GM12878 (cell line): Measurements from ENCODE around the gene ABCC1. TPM values are rescaled to one million over a fixed set of nuclear protein-coding genes. Genes with fewer than 3 reads are reported as not detected.

Experiments used
- ATAC-seq: fragments of 200-7000 bp; cut with Tn5 transposase; 3 replicates; pipeline ENCODE4 v1.9.1; 2020; ENCODE audit warnings: mild to moderate bottlenecking, moderate library complexity
- BruUV-seq: library from RNA; stranded (reverse); fragments of 400-500 nt; replicated peaks from 2 replicates; lab custom pipeline; 2021; lab: Mats Ljungman, UMichigan
- CTCF ChIA-PET: fragments of 300-600 bp; sonication (Branson Sonifier 250); formaldehyde crosslinking; extraction: SDS; loops from one replicate; lab custom pipeline; 2021; ENCODE audit warnings: inconsistent platforms; lab: Yijun Ruan, JAX
- POLR2A ChIA-PET: fragments of 350-600 bp; formaldehyde crosslinking; extraction: SDS; loops from one replicate; lab custom pipeline; 2021; ENCODE audit warnings: inconsistent platforms; lab: Charles Lee
- RAD21 ChIA-PET: fragments of 300-600 bp; sonication (Branson Sonifier 250); formaldehyde crosslinking; loops from one replicate; lab custom pipeline; 2023; ENCODE audit warnings: antibody characterized with exemption; ENCODE audit not compliant: unreplicated experiment; lab: Charles Lee
- SMC1A ChIA-PET: fragments of 300-600 bp; sonication (Branson Sonifier 250); formaldehyde crosslinking; loops from one replicate; lab custom pipeline; 2023; ENCODE audit not compliant: unreplicated experiment, uncharacterized antibody; lab: Charles Lee
- DNase-seq: peaks from one replicate; pipeline ENCODE4 v3.0.0-alpha.2; 2011; ENCODE audit warnings: low read depth, low spot score
- FAIRE-seq: peaks from 3 replicates; lab custom pipeline; 2011; peaks lifted over from hg19 to GRCh38; lab: Jason Lieb, UNC
- H2AFZ ChIP-seq: 2 replicates; pipeline ENCODE4 v1.6.0; 2011; ENCODE audit warnings: low read depth, low read length, control low read depth; ENCODE audit not compliant: control insufficient read depth
- H3K27ac ChIP-seq: 2 replicates; pipeline ENCODE4 v1.5.1; 2011; ENCODE audit warnings: control low read depth; ENCODE audit not compliant: control insufficient read depth, insufficient read depth
- H3K27me3 ChIP-seq, 2 experiments: replicated peaks in 1 of 2; 2 replicates each; pipeline versions ENCODE4 v1.6.0 to v1.6.1; 2011; ENCODE audit warnings: low read length in 1 of 2; ENCODE audit not compliant: control insufficient read depth in 2 of 2, insufficient read depth in 2 of 2
- H3K36me3 ChIP-seq, 2 experiments: 2 replicates each; pipeline ENCODE4 v1.5.1; 2011; ENCODE audit warnings: low read length in 1 of 2; ENCODE audit not compliant: control insufficient read depth in 2 of 2, insufficient read depth in 2 of 2
- H3K4me1 ChIP-seq: 2 replicates; pipeline ENCODE4 v1.6.1; 2011; ENCODE audit warnings: mild to moderate bottlenecking, low read length, moderate library complexity, mixed read lengths; ENCODE audit not compliant: control insufficient read depth, insufficient read depth
- H3K4me2 ChIP-seq: 2 replicates; pipeline ENCODE4 v1.6.0; 2011; ENCODE audit warnings: control low read depth; ENCODE audit not compliant: control insufficient read depth, insufficient read depth
- H3K4me3 ChIP-seq: fragments of 200-600 bp; sonication (generic); 2 replicates; pipeline ENCODE4 v1.5.1; 2016
- H3K79me2 ChIP-seq: 2 replicates; pipeline ENCODE4 v1.6.0; 2011; ENCODE audit warnings: low read length; ENCODE audit not compliant: control insufficient read depth, insufficient read depth
- H3K9ac ChIP-seq: 2 replicates; pipeline ENCODE4 v1.8.0; 2011; ENCODE audit warnings: low read length, control low read depth, mixed read lengths; ENCODE audit not compliant: control insufficient read depth, insufficient read depth
- H3K9me3 ChIP-seq: replicated peaks from 3 replicates; pipeline ENCODE4 v1.5.1; 2011; ENCODE audit warnings: mild to moderate bottlenecking, low read length; ENCODE audit not compliant: control insufficient read depth, insufficient read depth
- H4K20me1 ChIP-seq: 2 replicates; pipeline ENCODE4 v1.6.0; 2011; ENCODE audit not compliant: control insufficient read depth, insufficient read depth
- ETV6 ChIP-seq, 2 experiments: fragments of 450-650 bp in 1 of 2; IDR thresholded peaks in 1 of 2; conservative IDR thresholded peaks in 1 of 2; 2 replicates each; pipeline ENCODE4 v1.6.1; 2014; ENCODE audit warnings: antibody characterized with exemption in 1 of 2, borderline replicate concordance in 1 of 2, low read depth in 1 of 2, mild to moderate bottlenecking in 1 of 2, moderate library complexity in 1 of 2
- EZH2 ChIP-seq: IDR thresholded peaks from 2 replicates; pipeline ENCODE4 v1.6.1; 2012; ENCODE audit warnings: low read depth, mild to moderate bottlenecking, control low read depth, inconsistent platforms, low read length, borderline replicate concordance; ENCODE audit not compliant: control insufficient read depth
- IKZF2 ChIP-seq, 2 experiments: fragments of 450-650 bp; IDR thresholded peaks; 2 replicates each; pipeline ENCODE4 v1.6.1; 2017; ENCODE audit warnings: mild to moderate bottlenecking in 2 of 2, moderate library complexity in 2 of 2
- MTA3 ChIP-seq: IDR thresholded peaks from 2 replicates; pipeline ENCODE4 v1.6.1; 2012; ENCODE audit warnings: low read length, inconsistent platforms, borderline replicate concordance
- MXI1 ChIP-seq: fragments of 150-350 bp; IDR thresholded peaks from 2 replicates; pipeline ENCODE4 v1.6.1; 2011; ENCODE audit warnings: low read depth, mild to moderate bottlenecking, inconsistent platforms, low read length, improper control_type of control experiment
- MYB ChIP-seq: fragments of 150-350 bp; IDR thresholded peaks from 2 replicates; pipeline ENCODE4 v1.6.1; 2014; ENCODE audit warnings: mild to moderate bottlenecking, low read depth, low read length, borderline replicate concordance
- NRF1 ChIP-seq: conservative IDR thresholded peaks from 2 replicates; pipeline ENCODE4 v1.6.1; 2011; ENCODE audit warnings: mild to moderate bottlenecking, low read depth, low read length, improper control_type of control experiment
- PAX8 ChIP-seq: fragments of 450-650 bp; IDR thresholded peaks from 2 replicates; pipeline ENCODE4 v1.6.1; 2017; ENCODE audit warnings: mild to moderate bottlenecking, moderate library complexity
- PML ChIP-seq: IDR thresholded peaks from 2 replicates; pipeline ENCODE4 v1.6.1; 2012; ENCODE audit warnings: low read length, inconsistent platforms
- RAD21 ChIP-seq: IDR thresholded peaks from 2 replicates; pipeline ENCODE4 v1.6.1; 2011; ENCODE audit warnings: mild to moderate bottlenecking, low read depth, low read length, moderate library complexity; ENCODE audit not compliant: insufficient read depth
- SMARCA5 ChIP-seq: fragments of 450-650 bp; IDR thresholded peaks from 2 replicates; pipeline ENCODE4 v1.6.1; 2017; ENCODE audit warnings: mild to moderate bottlenecking
- TCF12 ChIP-seq: IDR thresholded peaks from 2 replicates; pipeline ENCODE4 v1.6.1; 2011; ENCODE audit warnings: low read depth, mild to moderate bottlenecking, low read length
- WGBS: methylation state at CpG from one replicate; pipeline ENCODE4 v1.1.6; 2016; ENCODE audit warnings: low lambda C conversion rate; ENCODE audit not compliant: insufficient replicate concordance, insufficient coverage; ENCODE audit errors: missing lambda C conversion rate; 5-methylcytosine and 5-hydroxymethylcytosine counted together
- in situ Hi-C: fragments of 300-500 bp; cut with MboI; formaldehyde crosslinking; loops from 9 replicates; pipeline ENCODE4 v1.14.3; 2018; ENCODE audit warnings: mixed read lengths
- intact Hi-C: fragments of 100-400 bp; cut with micrococcal nuclease; formaldehyde crosslinking; loops from one replicate; pipeline ENCODE4 v1.14.2; 2022; ENCODE audit not compliant: unreplicated experiment
- polyA plus RNA-seq, 11 experiments: library from polyadenylated mRNA; depleted of rRNA in 4 of 11; unstranded in 6 of 11; stranded (reverse) in 5 of 11; fragments of >200 nt; fragmentation: Nextera tagmentation in 4 of 11; fragmentation: Illumina TruSeq in 1 of 11; extraction: Ambion mirVana in 4 of 11; extraction: Trizol in 1 of 11; gene quantifications; 1 replicate in 1 of 11; 2 replicates in 10 of 11; pipeline versions ENCODE4 v1.2.1 to v1.2.3, GENCODE V29; 2011 to 2016; ENCODE audit warnings: inconsistent platforms in 2 of 11, missing spikeins in 2 of 11, low read depth in 1 of 11
- total RNA-seq, 4 experiments: library from RNA; depleted of rRNA in 3 of 4; stranded (reverse); fragments of >200 nt in 3 of 4; fragmentation: Illumina TruSeq in 1 of 4; extraction: Trizol in 1 of 4; gene quantifications; 2 replicates each; pipeline versions ENCODE4 v1.2.1 to v1.2.3, GENCODE V29; 2013 to 2021
- TF ChIP-seq, protein P1 (sequence below): fragments of 450-650 bp; formaldehyde crosslinking; IDR thresholded peaks from 2 replicates; pipeline ENCODE4 v1.5.0; 2022; ENCODE audit warnings: mild to moderate bottlenecking, missing genetic modification characterization
- TF ChIP-seq, protein P2 (sequence below): IDR thresholded peaks from 2 replicates; pipeline ENCODE4 v1.6.1; 2012; ENCODE audit warnings: low read length, inconsistent platforms
- TF ChIP-seq, protein P3 (sequence below): fragments of 150-350 bp; IDR thresholded peaks from 2 replicates; pipeline ENCODE4 v1.6.1; 2016; ENCODE audit warnings: low read depth, low read length

Gene ABCC1
- total and polyA plus RNA-seq, 10 of the 15 experiments (the other 5 are each of a cell fraction or from before 2014, with no cell fraction given): 3.2 to 44.6 (median 14.5) TPM

DNA sequence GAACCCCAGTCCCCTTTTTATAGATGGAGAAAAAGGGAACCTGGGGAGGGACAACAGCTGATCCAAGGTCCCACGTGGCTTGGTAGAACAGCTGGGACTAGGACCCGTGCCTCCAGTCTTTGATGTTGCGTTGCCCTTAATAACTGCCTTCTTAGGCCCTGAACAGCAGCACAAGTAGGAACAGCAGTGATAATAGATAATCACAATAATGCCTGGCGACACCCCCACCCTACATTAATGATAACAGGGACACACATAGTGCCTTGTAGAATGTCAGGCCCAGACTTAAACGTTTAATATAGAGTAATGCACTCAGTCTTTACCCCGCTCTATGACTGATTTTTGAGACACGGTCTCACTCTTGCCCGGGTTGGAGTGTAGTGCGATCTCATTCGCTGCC lies 177.5 kb downstream of the ABCC1 start:
- in situ Hi-C loops (loop anchor here (5.0 to 10.0 kb wide), 2 partner anchors 62 to 370 kb away; no protein-coding TSS in a partner anchor), intact Hi-C loops (loop anchor here (10.0 kb wide), 1 partner anchor 362 kb away; no protein-coding TSS in a partner anchor)
- Histone ChIP-seq H3K27ac (no peak overlapping the region), H3K36me3 (peaks cover 10 to 47% of the 10 kb centered on the region in 2 experiments), H3K79me2 (no peaks in the 10 kb centered on the region), H3K27me3 (no peaks in the 10 kb centered on the region), H3K4me2 (no peak overlapping the region), H3K4me1 (no peaks in the 10 kb centered on the region), H3K9me3 (peaks cover 8% of the 10 kb centered on the region; the same call in 2 of the 3 replicates), H3K4me3 (no peak overlapping the region), H3K9ac (no peak overlapping the region), H4K20me1 (no peaks in the 10 kb centered on the region), H2AFZ (no peak overlapping the region)
- ATAC-seq (0 out of 3 replicates have a peak, but pooled peaks have one; percentile 18), FAIRE-seq (no peak), DNase-seq (no peak)
- no peak for TF ChIP-seq MTA3
- no peak for TF ChIP-seq IKZF2 (IDR thresholded peaks at IDR 0.05)
- TF ChIP-seq PML: no peak
- TF ChIP-seq MXI1: no peak
- TF ChIP-seq, protein P1, sequence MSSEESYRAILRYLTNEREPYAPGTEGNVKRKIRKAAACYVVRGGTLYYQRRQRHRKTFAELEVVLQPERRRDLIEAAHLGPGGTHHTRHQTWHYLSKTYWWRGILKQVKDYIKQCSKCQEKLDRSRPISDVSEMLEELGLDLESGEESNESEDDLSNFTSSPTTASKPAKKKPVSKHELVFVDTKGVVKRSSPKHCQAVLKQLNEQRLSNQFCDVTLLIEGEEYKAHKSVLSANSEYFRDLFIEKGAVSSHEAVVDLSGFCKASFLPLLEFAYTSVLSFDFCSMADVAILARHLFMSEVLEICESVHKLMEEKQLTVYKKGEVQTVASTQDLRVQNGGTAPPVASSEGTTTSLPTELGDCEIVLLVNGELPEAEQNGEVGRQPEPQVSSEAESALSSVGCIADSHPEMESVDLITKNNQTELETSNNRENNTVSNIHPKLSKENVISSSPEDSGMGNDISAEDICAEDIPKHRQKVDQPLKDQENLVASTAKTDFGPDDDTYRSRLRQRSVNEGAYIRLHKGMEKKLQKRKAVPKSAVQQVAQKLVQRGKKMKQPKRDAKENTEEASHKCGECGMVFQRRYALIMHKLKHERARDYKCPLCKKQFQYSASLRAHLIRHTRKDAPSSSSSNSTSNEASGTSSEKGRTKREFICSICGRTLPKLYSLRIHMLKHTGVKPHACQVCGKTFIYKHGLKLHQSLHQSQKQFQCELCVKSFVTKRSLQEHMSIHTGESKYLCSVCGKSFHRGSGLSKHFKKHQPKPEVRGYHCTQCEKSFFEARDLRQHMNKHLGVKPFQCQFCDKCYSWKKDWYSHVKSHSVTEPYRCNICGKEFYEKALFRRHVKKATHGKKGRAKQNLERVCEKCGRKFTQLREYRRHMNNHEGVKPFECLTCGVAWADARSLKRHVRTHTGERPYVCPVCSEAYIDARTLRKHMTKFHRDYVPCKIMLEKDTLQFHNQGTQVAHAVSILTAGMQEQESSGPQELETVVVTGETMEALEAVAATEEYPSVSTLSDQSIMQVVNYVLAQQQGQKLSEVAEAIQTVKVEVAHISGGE: no peak
- no peak for TF ChIP-seq ETV6 (conservative IDR thresholded peaks at IDR 0.05 in 1 of 2, IDR thresholded peaks at IDR 0.05 in 1 of 2; ENCODE audit: borderline replicate concordance in 1 of 2, low read depth in 1 of 2)
- TF ChIP-seq SMARCA5: no peak
- no peak for TF ChIP-seq EZH2
- TF ChIP-seq, protein P2, sequence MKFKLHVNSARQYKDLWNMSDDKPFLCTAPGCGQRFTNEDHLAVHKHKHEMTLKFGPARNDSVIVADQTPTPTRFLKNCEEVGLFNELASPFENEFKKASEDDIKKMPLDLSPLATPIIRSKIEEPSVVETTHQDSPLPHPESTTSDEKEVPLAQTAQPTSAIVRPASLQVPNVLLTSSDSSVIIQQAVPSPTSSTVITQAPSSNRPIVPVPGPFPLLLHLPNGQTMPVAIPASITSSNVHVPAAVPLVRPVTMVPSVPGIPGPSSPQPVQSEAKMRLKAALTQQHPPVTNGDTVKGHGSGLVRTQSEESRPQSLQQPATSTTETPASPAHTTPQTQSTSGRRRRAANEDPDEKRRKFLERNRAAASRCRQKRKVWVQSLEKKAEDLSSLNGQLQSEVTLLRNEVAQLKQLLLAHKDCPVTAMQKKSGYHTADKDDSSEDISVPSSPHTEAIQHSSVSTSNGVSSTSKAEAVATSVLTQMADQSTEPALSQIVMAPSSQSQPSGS: no peak
- TF ChIP-seq MYB: no peak
- TF ChIP-seq PAX8: no peak
- no peak for TF ChIP-seq NRF1
- TF ChIP-seq, protein P3, sequence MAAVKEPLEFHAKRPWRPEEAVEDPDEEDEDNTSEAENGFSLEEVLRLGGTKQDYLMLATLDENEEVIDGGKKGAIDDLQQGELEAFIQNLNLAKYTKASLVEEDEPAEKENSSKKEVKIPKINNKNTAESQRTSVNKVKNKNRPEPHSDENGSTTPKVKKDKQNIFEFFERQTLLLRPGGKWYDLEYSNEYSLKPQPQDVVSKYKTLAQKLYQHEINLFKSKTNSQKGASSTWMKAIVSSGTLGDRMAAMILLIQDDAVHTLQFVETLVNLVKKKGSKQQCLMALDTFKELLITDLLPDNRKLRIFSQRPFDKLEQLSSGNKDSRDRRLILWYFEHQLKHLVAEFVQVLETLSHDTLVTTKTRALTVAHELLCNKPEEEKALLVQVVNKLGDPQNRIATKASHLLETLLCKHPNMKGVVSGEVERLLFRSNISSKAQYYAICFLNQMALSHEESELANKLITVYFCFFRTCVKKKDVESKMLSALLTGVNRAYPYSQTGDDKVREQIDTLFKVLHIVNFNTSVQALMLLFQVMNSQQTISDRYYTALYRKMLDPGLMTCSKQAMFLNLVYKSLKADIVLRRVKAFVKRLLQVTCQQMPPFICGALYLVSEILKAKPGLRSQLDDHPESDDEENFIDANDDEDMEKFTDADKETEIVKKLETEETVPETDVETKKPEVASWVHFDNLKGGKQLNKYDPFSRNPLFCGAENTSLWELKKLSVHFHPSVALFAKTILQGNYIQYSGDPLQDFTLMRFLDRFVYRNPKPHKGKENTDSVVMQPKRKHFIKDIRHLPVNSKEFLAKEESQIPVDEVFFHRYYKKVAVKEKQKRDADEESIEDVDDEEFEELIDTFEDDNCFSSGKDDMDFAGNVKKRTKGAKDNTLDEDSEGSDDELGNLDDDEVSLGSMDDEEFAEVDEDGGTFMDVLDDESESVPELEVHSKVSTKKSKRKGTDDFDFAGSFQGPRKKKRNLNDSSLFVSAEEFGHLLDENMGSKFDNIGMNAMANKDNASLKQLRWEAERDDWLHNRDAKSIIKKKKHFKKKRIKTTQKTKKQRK: no peak
- no peak for TF ChIP-seq TCF12
- TF ChIP-seq RAD21: no peak
- SMC1A ChIA-PET: interaction anchor here (1.2 to 2.0 kb wide), 6 partner anchors 239 to 361 kb away, joined by 3 to 6 read pairs (median 4); partner anchors contain the start of gene CEP20
- BruUV-seq: TSS peak; percentile 24
- CTCF ChIA-PET: interaction anchor here (0.6 to 2.5 kb wide), 9 partner anchors 15 to 364 kb away, joined by 3 to 35 read pairs (median 5); no protein-coding TSS in a partner anchor
- POLR2A ChIA-PET: no interaction called here
- 89% methylated on average over 10 of the region's 10 CpGs for WGBS
- RAD21 ChIA-PET: interaction anchor here (1.8 to 2.0 kb wide), 2 partner anchors 238 to 361 kb away, joined by 8 to 9 read pairs; partner anchors contain the start of gene CEP20
